ENCODE results near the gene MCIDAS. TPM values are rescaled to one million over a fixed set of nuclear protein-coding genes. Genes with fewer than 3 reads are reported as not detected.

MCIDAS gene
- total RNA-seq (2014; rRNA removed; shearing (Covaris generic)): under 0.01 and 0.20 TPM in 2 replicates

GRCh38 chr5:55226934-55227663, at the start of gene MCIDAS:
Gene MCIDAS (minus strand): TSS chr5:55227315. CDS start chr5:55227138, 177 bp downstream.
- DNase-seq (ENCODE audit: low read depth): peak; percentile 60

- peak; percentile 63 for DNase-seq (ENCODE audit: low read depth)
These were observed 49.7 kb upstream of the MCIDAS start for GRCh38 chr5:55276771-55277170.

- DNase-seq (ENCODE audit: low read depth): no peak
These were observed 31.2 kb upstream of the MCIDAS start for GRCh38 chr5:55258339-55258738.

GRCh38 chr5:55254802-55255201, 27.7 kb upstream of the MCIDAS start:
- no peak for DNase-seq (ENCODE audit: low read depth)

GRCh38 chr5:55250064-55250463, 22.9 kb upstream of the MCIDAS start:
- no peak for DNase-seq (ENCODE audit: low read depth)

- no peak for DNase-seq (ENCODE audit: low read depth)
These were observed 14.6 kb upstream of the MCIDAS start for GRCh38 chr5:55241746-55242145.

- DNase-seq (ENCODE audit: low read depth): no peak
These were observed 9.7 kb upstream of the MCIDAS start for GRCh38 chr5:55236800-55237199.

GRCh38 chr5:55234121-55234700, 7.1 kb upstream of the MCIDAS start:
- DNase-seq (ENCODE audit: low read depth): peak; percentile 64

GRCh38 chr5:55232985-55233928, 6.1 kb upstream of the MCIDAS start, which contains the start of gene CCNO:
Gene CCNO (minus strand): TSS chr5:55233608. CDS start chr5:55233523, 85 bp downstream.
- DNase-seq (ENCODE audit: low read depth): peak; percentile 84

- peak; percentile 15 for DNase-seq (ENCODE audit: low read depth)
These were observed 5.3 kb upstream of the MCIDAS start for GRCh38 chr5:55232271-55232984.

- no peak for DNase-seq (ENCODE audit: low read depth)
These were observed 4.8 kb upstream of the MCIDAS start for GRCh38 chr5:55231919-55232270.

- DNase-seq (ENCODE audit: low read depth): no peak
These were observed 4.2 kb upstream of the MCIDAS start for GRCh38 chr5:55231029-55231918.

- no peak for DNase-seq (ENCODE audit: low read depth)
These were observed 3.0 kb upstream of the MCIDAS start for GRCh38 chr5:55230086-55230629.

GRCh38 chr5:55227664-55228430, 732 bp upstream of the MCIDAS start:
- no peak for DNase-seq (ENCODE audit: low read depth)

GRCh38 chr5:55226027-55226933, 835 bp downstream of the MCIDAS start:
- DNase-seq (ENCODE audit: low read depth): peak; percentile 60

- DNase-seq (ENCODE audit: low read depth): no peak
These were observed 1.8 kb downstream of the MCIDAS start for GRCh38 chr5:55225346-55225745.

- DNase-seq (ENCODE audit: low read depth): no peak
These were observed 3.3 kb downstream of the MCIDAS start for GRCh38 chr5:55223812-55224240.

Data from RPMI7951 (cell line).